ENCODE results near the gene MT1G.

DNA sequence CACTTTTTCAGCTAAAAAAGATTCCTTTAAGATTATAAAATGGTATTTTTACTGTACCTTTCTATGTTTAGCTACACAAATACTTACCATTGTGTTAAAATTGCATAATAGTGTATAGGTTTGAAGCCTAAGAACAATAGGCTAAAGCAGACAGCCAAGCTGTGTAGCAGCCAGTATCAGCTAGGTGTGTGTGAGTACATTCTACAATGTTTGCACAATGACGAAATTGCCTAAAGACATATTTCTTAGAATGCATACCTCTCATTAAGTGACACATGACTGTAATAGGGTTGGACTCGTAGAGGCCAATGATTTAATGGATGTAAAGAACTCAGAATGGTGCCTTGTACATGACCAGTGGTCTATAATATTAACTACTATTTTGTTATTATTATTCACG, 18.0 kb downstream of the MT1G start:
- TF ChIP-seq, protein P1, sequence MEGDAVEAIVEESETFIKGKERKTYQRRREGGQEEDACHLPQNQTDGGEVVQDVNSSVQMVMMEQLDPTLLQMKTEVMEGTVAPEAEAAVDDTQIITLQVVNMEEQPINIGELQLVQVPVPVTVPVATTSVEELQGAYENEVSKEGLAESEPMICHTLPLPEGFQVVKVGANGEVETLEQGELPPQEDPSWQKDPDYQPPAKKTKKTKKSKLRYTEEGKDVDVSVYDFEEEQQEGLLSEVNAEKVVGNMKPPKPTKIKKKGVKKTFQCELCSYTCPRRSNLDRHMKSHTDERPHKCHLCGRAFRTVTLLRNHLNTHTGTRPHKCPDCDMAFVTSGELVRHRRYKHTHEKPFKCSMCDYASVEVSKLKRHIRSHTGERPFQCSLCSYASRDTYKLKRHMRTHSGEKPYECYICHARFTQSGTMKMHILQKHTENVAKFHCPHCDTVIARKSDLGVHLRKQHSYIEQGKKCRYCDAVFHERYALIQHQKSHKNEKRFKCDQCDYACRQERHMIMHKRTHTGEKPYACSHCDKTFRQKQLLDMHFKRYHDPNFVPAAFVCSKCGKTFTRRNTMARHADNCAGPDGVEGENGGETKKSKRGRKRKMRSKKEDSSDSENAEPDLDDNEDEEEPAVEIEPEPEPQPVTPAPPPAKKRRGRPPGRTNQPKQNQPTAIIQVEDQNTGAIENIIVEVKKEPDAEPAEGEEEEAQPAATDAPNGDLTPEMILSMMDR (IDR thresholded peaks at IDR 0.05): no peak
- TF ChIP-seq POLR2A (IDR thresholded peaks at IDR 0.05): no peak
